Astrocyte of the spinal cord (primary cell): Measurements from ENCODE around the gene ORM2.

ENCODE experiments used
- DNase-seq: peaks from one replicate; pipeline ENCODE4 v3.0.0; 2011; ENCODE audit warnings: low read depth, low spot score
- H3K4me3 ChIP-seq: 2 replicates; pipeline ENCODE4 v1.5.1; 2011; ENCODE audit warnings: low read depth, mild to moderate bottlenecking, low read length, moderate library complexity
- CTCF ChIP-seq: IDR thresholded peaks from 2 replicates; pipeline ENCODE4 v1.5.1; 2012; ENCODE audit warnings: low read depth, mild to moderate bottlenecking, low read length, inconsistent platforms
- in situ Hi-C: cut with HindIII; loops from 2 replicates; pipeline ENCODE4 v1.10.0; 2017; ENCODE audit warnings: low sequenced_read_pairs

The ORM2 gene

GRCh38 chr9:114296338-114296737 lies 33.3 kb upstream of the ORM2 start:
- in situ Hi-C loops, result no loop called here
- H3K4me3 ChIP-seq, result no peak overlapping the region
- DNase-seq, result no peak
- no peak for TF ChIP-seq CTCF

GRCh38 chr9:114299286-114300152 lies 30.1 kb upstream of the ORM2 start:
- TF ChIP-seq CTCF, result no peak
- in situ Hi-C loops, result no loop called here
- H3K4me3 ChIP-seq, result no peak overlapping the region
- DNase-seq, result no peak

- in situ Hi-C loops, result no loop called here
- no peak overlapping the region for H3K4me3 ChIP-seq
- TF ChIP-seq CTCF, result no peak
- DNase-seq, result no peak
These were observed 29.4 kb upstream of the ORM2 start for GRCh38 chr9:114300153-114300845.

GRCh38 chr9:114300846-114301797 lies 28.5 kb upstream of the ORM2 start:
- H3K4me3 ChIP-seq, result no peak overlapping the region
- no peak for DNase-seq
- no peak for TF ChIP-seq CTCF
- in situ Hi-C loops, result no loop called here

GRCh38 chr9:114301798-114302565 lies 27.7 kb upstream of the ORM2 start:
- no peak for DNase-seq
- TF ChIP-seq CTCF, result no peak
- in situ Hi-C loops, result no loop called here
- H3K4me3 ChIP-seq, result no peak overlapping the region
